CD4-positive, alpha-beta memory T cell (primary cell): ENCODE data around the gene FRMD4A. TPM values are rescaled to one million over a fixed set of nuclear protein-coding genes. Genes with fewer than 3 reads are reported as not detected.

ENCODE experiments used
- CTCF ChIA-PET: fragments of 350-600 bp; sonication (Branson Sonifier 250); formaldehyde crosslinking; loops from one replicate; lab custom pipeline; 2021; ENCODE audit warnings: inconsistent platforms; ENCODE audit not compliant: partially characterized antibody; lab: Charles Lee
- POLR2A ChIA-PET: fragments of 350-600 bp; sonication (Branson Sonifier 250); formaldehyde crosslinking; loops from one replicate; lab custom pipeline; 2021; ENCODE audit not compliant: partially characterized antibody; lab: Charles Lee
- DNase-seq, 5 donors: peaks; one replicate each; pipeline versions ENCODE4 v3.0.0 to v3.0.0-alpha.2; 2020 to 2022; ENCODE audit warnings: mixed read lengths in 1 of 5
- H3K27ac ChIP-seq: one replicate; pipeline ENCODE4 v1.7.0; 2013; ENCODE audit warnings: low read depth, low read length
- H3K27me3 ChIP-seq: 2 replicates; pipeline ENCODE4 v1.7.0; 2013; ENCODE audit warnings: mild to moderate bottlenecking, low read length, moderate library complexity; ENCODE audit not compliant: insufficient read depth
- H3K36me3 ChIP-seq: 2 replicates; pipeline ENCODE4 v1.7.0; 2013; ENCODE audit warnings: mild to moderate bottlenecking, low read length, moderate library complexity; ENCODE audit not compliant: insufficient read depth
- H3K4me1 ChIP-seq: 2 replicates; pipeline ENCODE4 v1.7.0; 2013; ENCODE audit warnings: mild to moderate bottlenecking, low read length, moderate library complexity; ENCODE audit not compliant: insufficient read depth
- H3K4me3 ChIP-seq, 2 donors: one replicate each; pipeline ENCODE4 v1.7.0; 2013; ENCODE audit warnings: low read length in 2 of 2, mild to moderate bottlenecking in 1 of 2
- H3K9me3 ChIP-seq, 2 donors: one replicate each; pipeline ENCODE4 v1.7.0; 2013; ENCODE audit warnings: low read length in 2 of 2, control low read depth in 1 of 2; ENCODE audit not compliant: control insufficient read depth in 1 of 2
- H3K27ac Mint-ChIP-seq, 7 donors: one replicate each; pipeline ENCODE4 v1.8.0; 2020 to 2021; ENCODE audit warnings: mixed read lengths in 7 of 7, mild to moderate bottlenecking in 6 of 7, inconsistent platforms in 3 of 7, moderate library complexity in 3 of 7
- H3K27me3 Mint-ChIP-seq, 2 donors: one replicate each; pipeline ENCODE4 v1.8.0; 2020 to 2021; ENCODE audit warnings: mixed read lengths in 2 of 2
- H3K36me3 Mint-ChIP-seq, 2 donors: one replicate each; pipeline ENCODE4 v1.8.0; 2020 to 2021; ENCODE audit warnings: mixed read lengths in 2 of 2, inconsistent platforms in 1 of 2, mild to moderate bottlenecking in 1 of 2
- H3K4me1 Mint-ChIP-seq, 4 donors: one replicate each; pipeline ENCODE4 v1.8.0; 2020 to 2021; ENCODE audit warnings: mixed read lengths in 4 of 4, mild to moderate bottlenecking in 1 of 4
- H3K4me3 Mint-ChIP-seq, 8 donors: one replicate each; pipeline ENCODE4 v1.8.0; 2020 to 2021; ENCODE audit warnings: mixed read lengths in 8 of 8, mild to moderate bottlenecking in 7 of 8, moderate library complexity in 6 of 8, inconsistent platforms in 3 of 8
- H3K9me3 Mint-ChIP-seq, 8 donors: one replicate each; pipeline ENCODE4 v1.8.0; 2020 to 2021; ENCODE audit warnings: mixed read lengths in 8 of 8, mild to moderate bottlenecking in 5 of 8, inconsistent platforms in 3 of 8, moderate library complexity in 1 of 8
- intact Hi-C: fragments of 100-400 bp; cut with micrococcal nuclease; formaldehyde crosslinking; loops from one replicate; pipeline ENCODE4 v1.15.1; 2023
- polyA plus RNA-seq, 2 donors: library from polyadenylated mRNA; unstranded; fragments of 300-500 nt; fragmentation: Illumina TruSeq; gene quantifications; one replicate each; pipeline ENCODE4 v1.2.3, GENCODE V29; 2021
- total RNA-seq, 2 experiments: library from RNA; stranded (reverse); gene quantifications; one replicate each; pipeline ENCODE4 v1.2.3, GENCODE V29; 2021

The FRMD4A gene
- total and polyA plus RNA-seq, 4 experiments from 2014 or later: 0.89 to 2.4 (median 1.9) TPM; not detected in 1

GRCh38 chr10:13721486-13721885 lies 609.2 kb downstream of the FRMD4A start:
- H3K4me3 ChIP-seq: no peak overlapping the region
- ChIA-PET POLR2A (no interaction called here), CTCF (no interaction called here)
- H3K9me3 ChIP-seq: no peaks in the 10 kb centered on the region
- intact Hi-C loops: no loop called here
- Mint-ChIP-seq H3K4me3 (no peak overlapping the region), H3K27ac (no peak overlapping the region), H3K36me3 (peaks cover 0 to 7% of the 10 kb centered on the region in 2 donors), H3K4me1 (peaks cover 9 to 14% (median 13%) of the 10 kb centered on the region in 4 donors), H3K27me3 (peaks cover 0 to 2% of the 10 kb centered on the region in 2 donors), H3K9me3 (peaks cover 0 to 3% (median 0%) of the 10 kb centered on the region in 8 donors)
- H3K27me3 ChIP-seq: no peaks in the 10 kb centered on the region
- DNase-seq: no peak
- no peaks in the 10 kb centered on the region for H3K36me3 ChIP-seq
- peaks cover 16% of the 10 kb centered on the region for H3K4me1 ChIP-seq
- H3K27ac ChIP-seq: no peak overlapping the region

- peaks cover 0 to 3% (median 0%) of the 10 kb centered on the region in 8 donors for H3K9me3 Mint-ChIP-seq
- Histone ChIP-seq H3K27me3 (no peaks in the 10 kb centered on the region), H3K36me3 (no peaks in the 10 kb centered on the region), H3K27ac (no peak overlapping the region), H3K4me3 (no peak overlapping the region), H3K4me1 (peaks cover 16% of the 10 kb centered on the region), H3K9me3 (no peaks in the 10 kb centered on the region)
- no peak for DNase-seq
- intact Hi-C loops: no loop called here
- H3K4me1 Mint-ChIP-seq: peaks cover 9 to 19% (median 13%) of the 10 kb centered on the region in 4 donors
- peaks cover 0 to 2% of the 10 kb centered on the region in 2 donors for H3K27me3 Mint-ChIP-seq
- H3K36me3 Mint-ChIP-seq: peaks cover 0 to 7% of the 10 kb centered on the region in 2 donors
- no peak overlapping the region for H3K27ac Mint-ChIP-seq
- ChIA-PET CTCF (no interaction called here), POLR2A (no interaction called here)
- H3K4me3 Mint-ChIP-seq: no peak overlapping the region
These were observed 610.0 kb downstream of the FRMD4A start for GRCh38 chr10:13720699-13721098.

GRCh38 chr10:13719425-13719824 lies 611.3 kb downstream of the FRMD4A start:
- Histone ChIP-seq H3K27me3 (no peaks in the 10 kb centered on the region), H3K36me3 (no peaks in the 10 kb centered on the region), H3K4me1 (peaks cover 16% of the 10 kb centered on the region), H3K27ac (no peak overlapping the region), H3K9me3 (no peaks in the 10 kb centered on the region), H3K4me3 (no peak overlapping the region)
- peaks cover 0 to 3% (median 0%) of the 10 kb centered on the region in 8 donors for H3K9me3 Mint-ChIP-seq
- ChIA-PET CTCF (interaction anchor here (0.9 kb wide), 1 partner anchor 8 kb away, joined by 4 read pairs; no protein-coding TSS in a partner anchor), POLR2A (interaction anchor here (1.1 kb wide), 1 partner anchor 14 kb away, joined by 3 read pairs; no protein-coding TSS in a partner anchor)
- peaks cover 0 to 2% of the 10 kb centered on the region in 2 donors for H3K27me3 Mint-ChIP-seq
- no peak overlapping the region for H3K27ac Mint-ChIP-seq
- no peak for DNase-seq
- H3K36me3 Mint-ChIP-seq: peaks cover 0 to 7% of the 10 kb centered on the region in 2 donors
- intact Hi-C loops: no loop called here
- peaks cover 9 to 19% (median 13%) of the 10 kb centered on the region in 4 donors for H3K4me1 Mint-ChIP-seq
- no peak overlapping the region for H3K4me3 Mint-ChIP-seq

GRCh38 chr10:13718820-13719219 lies 611.9 kb downstream of the FRMD4A start:
- Mint-ChIP-seq H3K36me3 (peaks cover 0 to 7% of the 10 kb centered on the region in 2 donors), H3K27me3 (peaks cover 0 to 2% of the 10 kb centered on the region in 2 donors), H3K4me1 (peaks cover 9 to 19% (median 13%) of the 10 kb centered on the region in 4 donors), H3K9me3 (peaks cover 0 to 3% (median 0%) of the 10 kb centered on the region in 8 donors), H3K4me3 (peak overlapping the region in 6 of 8 donors; percentile 21 to 82 (median 76)), H3K27ac (peak overlapping the region in 1 of 7 donors; percentile 73)
- Histone ChIP-seq H3K9me3 (no peaks in the 10 kb centered on the region), H3K36me3 (no peaks in the 10 kb centered on the region), H3K27me3 (no peaks in the 10 kb centered on the region), H3K4me3 (no peak overlapping the region), H3K4me1 (peaks cover 16% of the 10 kb centered on the region), H3K27ac (no peak overlapping the region)
- intact Hi-C loops: no loop called here
- POLR2A ChIA-PET: no interaction called here
- CTCF ChIA-PET: no interaction called here
- no peak for DNase-seq

GRCh38 chr10:13717936-13718772 lies 612.6 kb downstream of the FRMD4A start:
- peak; percentile 22 to 57 (median 28) for DNase-seq
- H3K27me3 Mint-ChIP-seq: peaks cover 0 to 2% of the 10 kb centered on the region in 2 donors
- peaks cover 0 to 7% of the 10 kb centered on the region in 2 donors for H3K36me3 Mint-ChIP-seq
- H3K4me1 Mint-ChIP-seq: peaks cover 9 to 19% (median 12%) of the 10 kb centered on the region in 4 donors
- peak overlapping the region in 3 of 7 donors; percentile 8 to 73 (median 23) for H3K27ac Mint-ChIP-seq
- intact Hi-C loops: no loop called here
- H3K4me3 ChIP-seq: no peak overlapping the region
- peak overlapping the region; percentile 23 to 82 (median 76) for H3K4me3 Mint-ChIP-seq
- no peaks in the 10 kb centered on the region for H3K36me3 ChIP-seq
- no peaks in the 10 kb centered on the region for H3K27me3 ChIP-seq
- CTCF ChIA-PET: interaction anchor here (1.1 kb wide), 1 partner anchor 55 kb away, joined by 4 read pairs; no protein-coding TSS in a partner anchor
- no peaks in the 10 kb centered on the region for H3K9me3 ChIP-seq
- H3K27ac ChIP-seq: no peak overlapping the region
- H3K4me1 ChIP-seq: peaks cover 16% of the 10 kb centered on the region
- POLR2A ChIA-PET: no interaction called here
- peaks cover 0 to 3% (median 0%) of the 10 kb centered on the region in 8 donors for H3K9me3 Mint-ChIP-seq

DNA sequence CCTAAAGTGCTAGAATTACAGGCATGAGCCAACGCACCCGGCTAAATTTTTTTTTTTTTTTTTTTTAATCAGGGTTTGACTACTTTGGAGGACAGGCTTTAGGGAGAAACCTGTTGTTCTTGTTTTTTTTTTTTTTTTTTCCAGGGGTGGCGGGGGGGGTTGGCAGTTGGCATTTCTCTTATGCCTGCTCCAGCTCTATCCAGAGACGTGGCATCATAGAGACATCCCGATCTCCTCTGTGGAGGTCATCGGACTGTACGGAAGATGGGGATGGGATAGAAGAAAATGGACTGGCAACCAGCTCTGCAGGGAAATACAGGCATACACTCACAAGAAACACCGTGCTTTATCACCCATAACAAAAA lies 613.2 kb downstream of the FRMD4A start:
- DNase-seq: no peak
- H3K27me3 Mint-ChIP-seq: peaks cover 0 to 2% of the 10 kb centered on the region in 2 donors
- no peak overlapping the region for H3K27ac ChIP-seq
- H3K9me3 ChIP-seq: no peaks in the 10 kb centered on the region
- peaks cover 0 to 3% (median 0%) of the 10 kb centered on the region in 8 donors for H3K9me3 Mint-ChIP-seq
- no peaks in the 10 kb centered on the region for H3K36me3 ChIP-seq
- H3K27ac Mint-ChIP-seq: peak overlapping the region in 2 of 7 donors; percentile 8 to 23
- no peak overlapping the region for H3K4me3 ChIP-seq
- H3K27me3 ChIP-seq: no peaks in the 10 kb centered on the region
- CTCF ChIA-PET: interaction anchor here (0.7 to 1.1 kb wide), 3 partner anchors 56 to 1425 kb away, joined by 3 to 4 read pairs (median 4); no protein-coding TSS in a partner anchor
- peaks cover 9 to 19% (median 12%) of the 10 kb centered on the region in 4 donors for H3K4me1 Mint-ChIP-seq
- peak overlapping the region; percentile 32 to 82 (median 76) for H3K4me3 Mint-ChIP-seq
- intact Hi-C loops: no loop called here
- POLR2A ChIA-PET: no interaction called here
- H3K4me1 ChIP-seq: peaks cover 16% of the 10 kb centered on the region
- peaks cover 0 to 7% of the 10 kb centered on the region in 2 donors for H3K36me3 Mint-ChIP-seq
